Stimulated activated CD4-positive, alpha-beta T cell treated with anti-CD3 and anti-CD28 coated beads, Interleukin-2, amount 100 ng/mL, for 48 hours (primary cell): ENCODE measurements around the gene NUP98.
"Not testable (repeated sequence)": the region's sequence is repeated elsewhere in the genome, so short reads cannot be mapped to it uniquely, and the experiment has no call there.

Experiments used
- DNase-seq, 2 donors: peaks; one replicate each; pipeline ENCODE4 v3.0.0-alpha.2; 2020

NUP98 gene

DNA sequence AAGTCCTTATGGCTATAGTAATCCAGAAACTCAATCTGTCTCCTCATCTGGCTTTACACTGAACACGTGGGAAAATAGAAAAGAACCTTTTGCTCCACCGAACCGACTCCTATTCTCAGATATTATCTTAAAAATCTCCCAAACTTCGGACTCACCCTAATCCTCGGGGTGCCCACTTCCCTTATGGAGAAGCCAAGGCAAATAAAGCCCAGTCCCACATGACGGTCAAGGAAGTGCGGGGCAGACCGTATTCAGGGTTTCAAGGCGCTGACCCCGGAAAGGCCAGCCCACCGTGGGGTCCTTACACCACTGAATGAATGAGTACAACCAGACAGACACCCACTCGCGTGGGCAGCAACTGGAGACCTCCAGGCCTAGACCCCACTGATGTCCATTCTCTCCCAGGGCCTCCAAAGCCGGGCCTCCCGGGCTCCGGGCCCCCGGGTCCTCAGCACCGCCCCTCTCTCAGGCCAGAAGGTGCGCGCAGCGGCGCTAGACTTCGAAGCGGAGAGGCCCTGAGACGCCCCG lies 489 bp downstream of the NUP98 start:
- no peak for DNase-seq

DNA sequence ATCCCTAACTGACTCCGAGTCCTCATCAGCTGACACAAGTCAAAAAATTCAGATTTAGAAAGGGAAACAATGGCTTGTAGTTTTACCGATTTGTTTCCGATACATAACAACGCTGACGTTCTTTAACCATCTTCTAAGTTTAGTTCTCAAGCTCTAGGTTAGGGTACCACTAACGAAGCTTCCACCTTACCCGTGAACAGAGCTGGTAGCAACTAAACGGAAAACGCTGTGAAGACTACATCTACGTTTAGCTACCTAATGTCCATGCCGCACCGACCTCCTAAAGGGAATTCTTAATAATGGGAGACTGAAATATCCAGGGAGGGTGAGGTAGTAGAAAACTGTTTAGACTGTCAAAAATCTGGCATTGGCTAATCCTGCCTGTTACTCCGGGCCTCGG lies 1.0 kb downstream of the NUP98 start:
- DNase-seq: no peak

DNA sequence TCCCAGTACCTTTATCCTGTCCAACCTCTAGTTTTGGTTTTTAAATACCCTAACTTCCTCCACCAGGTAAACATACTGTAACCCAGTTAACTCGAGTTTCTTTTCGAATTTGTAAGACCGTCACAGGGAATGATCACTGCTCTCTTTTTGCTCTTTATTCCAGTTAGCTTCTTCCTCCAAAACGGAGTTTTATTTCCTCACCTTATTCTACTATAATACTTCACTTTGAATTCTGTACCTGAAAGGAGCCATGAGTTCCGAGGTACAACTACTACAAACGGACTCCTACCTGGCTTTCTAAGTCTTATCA lies 1.4 kb downstream of the NUP98 start:
- DNase-seq: no peak

DNA sequence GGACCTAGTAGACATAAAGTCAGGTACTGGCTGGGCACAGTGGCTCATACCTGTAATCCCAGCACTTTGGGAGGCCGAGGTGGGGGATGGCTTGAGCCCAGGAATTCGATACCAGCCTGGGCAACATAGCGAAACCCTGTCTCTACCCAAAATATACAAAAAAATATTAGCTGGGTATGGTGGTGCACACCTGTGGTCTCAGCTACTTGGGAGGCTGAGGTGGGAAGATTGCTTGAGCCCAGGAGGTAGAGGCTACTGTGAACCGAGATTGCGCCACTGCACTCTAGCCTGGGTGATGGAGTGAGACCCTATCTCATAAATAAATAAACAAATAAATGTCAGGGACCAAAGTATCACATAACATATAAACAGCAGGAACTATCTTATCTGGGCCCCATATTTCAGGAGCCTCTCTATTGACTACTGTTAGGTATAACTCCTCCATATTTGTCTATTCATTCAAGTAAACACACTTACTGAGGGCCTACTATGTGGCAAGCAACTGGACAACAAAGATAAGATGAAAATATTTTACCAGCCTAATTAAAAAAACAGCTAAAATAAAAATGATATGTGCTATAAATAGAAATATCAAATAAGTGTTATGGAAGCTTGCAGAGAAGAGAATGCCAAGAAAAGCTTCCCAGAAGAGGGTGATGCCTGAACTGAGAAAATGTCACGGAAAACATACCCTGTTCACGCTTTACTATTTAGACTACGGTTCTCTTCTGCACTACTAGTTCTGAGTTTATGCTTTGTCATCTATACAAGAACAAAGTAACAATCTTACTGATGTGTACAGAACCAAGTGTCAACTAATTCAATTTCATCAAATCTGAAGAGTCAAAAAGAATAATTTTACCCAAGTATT lies 2.0 kb downstream of the NUP98 start:
- DNase-seq: no peak

DNA sequence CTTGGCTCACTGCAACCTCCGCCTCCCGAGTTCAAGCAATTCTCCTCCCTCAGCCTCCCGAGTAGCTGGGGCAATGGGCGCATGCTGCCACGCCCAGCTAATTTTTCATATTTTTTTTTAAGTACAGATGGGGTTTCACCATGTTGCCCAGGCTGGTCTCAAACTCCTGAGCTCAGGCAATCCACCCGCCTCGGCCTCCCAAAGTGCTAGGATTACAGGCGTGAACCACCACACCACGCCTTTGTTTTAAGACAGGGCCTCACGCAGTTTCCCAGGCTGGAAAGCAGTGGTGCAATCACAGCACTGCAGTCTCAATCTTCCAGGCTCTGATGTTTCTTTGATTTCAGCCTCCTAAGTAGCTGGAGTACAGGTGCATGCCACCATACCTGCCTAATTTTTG lies 3.0 kb downstream of the NUP98 start:
- not testable (repeated sequence) for DNase-seq

DNA sequence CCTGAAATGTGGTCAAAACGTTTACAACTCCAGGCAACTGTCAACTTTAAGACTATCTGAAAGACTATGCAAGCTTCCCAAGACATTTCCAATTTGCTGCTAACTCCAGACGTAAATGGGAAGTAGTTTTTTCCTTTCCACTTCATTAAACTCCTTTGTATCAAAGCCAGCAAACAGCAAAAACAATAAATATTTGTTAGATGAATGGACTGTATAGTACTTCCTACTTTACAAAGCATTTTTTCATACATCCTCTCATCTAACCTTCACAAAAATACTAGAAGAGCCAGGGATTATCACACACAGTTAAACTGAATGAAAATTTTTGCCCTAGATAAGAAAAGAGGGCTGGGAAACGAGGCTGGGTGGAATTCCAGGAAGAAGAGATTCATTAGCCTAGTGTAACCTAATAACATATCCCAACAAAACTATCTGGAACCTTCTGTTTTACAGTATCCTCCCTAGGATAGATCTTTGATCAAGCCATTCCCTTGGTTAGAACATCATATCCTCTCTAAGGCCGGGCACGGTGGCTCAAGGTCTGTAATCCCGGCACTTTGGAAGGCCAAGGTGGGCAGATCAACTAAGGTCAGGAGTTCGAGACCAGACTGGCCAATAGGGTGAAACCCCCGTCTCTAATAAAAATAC lies 10.4 kb downstream of the NUP98 start:
- no peak for DNase-seq

DNA sequence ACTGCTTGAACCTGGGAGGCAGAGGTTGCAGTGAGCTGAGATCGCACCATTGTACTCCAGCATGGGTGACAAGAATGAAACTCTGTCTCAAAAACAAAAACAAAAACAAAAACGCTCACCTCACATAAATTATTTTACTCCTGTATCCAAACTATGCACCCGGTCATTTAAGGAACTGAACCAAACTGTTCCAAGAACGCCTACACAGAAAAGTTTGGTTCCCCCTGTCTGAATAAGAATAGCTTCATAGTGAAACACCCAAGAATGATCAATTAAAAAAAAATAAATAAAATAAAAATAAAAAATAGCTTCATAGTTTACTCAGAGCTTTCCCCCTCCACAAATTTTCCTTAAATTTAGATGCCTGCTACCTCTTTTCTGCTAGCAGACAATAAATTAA lies 13.7 kb downstream of the NUP98 start:
- DNase-seq: no peak

DNA sequence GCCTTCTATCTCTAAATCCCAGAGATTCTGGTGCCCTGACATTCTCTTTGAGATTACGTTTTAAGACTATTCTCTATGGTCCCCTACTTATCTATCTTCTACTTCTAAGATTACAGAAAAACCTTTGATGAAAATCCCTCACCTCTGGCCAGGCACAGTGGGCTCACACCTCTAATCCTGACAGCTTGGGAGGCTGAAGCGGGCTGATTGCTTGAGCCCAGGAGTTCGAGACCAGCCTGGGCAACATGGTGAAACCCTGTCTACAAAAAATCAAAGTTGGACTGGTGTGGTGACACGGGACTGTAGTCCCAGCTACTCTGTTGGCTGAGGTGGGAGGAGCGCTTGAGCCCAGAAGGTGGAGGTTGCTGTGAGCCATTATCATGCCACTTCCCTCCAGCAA lies 14.4 kb downstream of the NUP98 start:
- DNase-seq: no peak

DNA sequence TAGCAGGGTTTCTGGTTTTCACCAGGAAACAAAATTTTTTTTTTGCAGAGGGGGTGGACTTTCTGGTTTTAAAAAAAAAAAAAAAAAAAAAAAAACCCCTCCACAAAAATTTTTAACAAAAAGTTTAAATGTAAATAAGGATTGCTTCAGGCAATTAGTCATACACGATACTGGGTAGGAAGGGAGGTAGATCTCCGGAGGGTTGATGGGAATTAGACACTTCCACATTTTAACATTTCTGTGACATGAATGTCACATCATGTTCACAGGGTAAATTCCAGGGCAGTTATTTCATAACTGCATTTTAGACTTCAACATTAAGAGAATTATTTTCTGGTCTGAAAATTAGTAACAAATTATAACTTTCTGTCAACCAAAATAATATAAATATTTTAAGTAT lies 15.9 kb downstream of the NUP98 start:
- DNase-seq: no peak

DNA sequence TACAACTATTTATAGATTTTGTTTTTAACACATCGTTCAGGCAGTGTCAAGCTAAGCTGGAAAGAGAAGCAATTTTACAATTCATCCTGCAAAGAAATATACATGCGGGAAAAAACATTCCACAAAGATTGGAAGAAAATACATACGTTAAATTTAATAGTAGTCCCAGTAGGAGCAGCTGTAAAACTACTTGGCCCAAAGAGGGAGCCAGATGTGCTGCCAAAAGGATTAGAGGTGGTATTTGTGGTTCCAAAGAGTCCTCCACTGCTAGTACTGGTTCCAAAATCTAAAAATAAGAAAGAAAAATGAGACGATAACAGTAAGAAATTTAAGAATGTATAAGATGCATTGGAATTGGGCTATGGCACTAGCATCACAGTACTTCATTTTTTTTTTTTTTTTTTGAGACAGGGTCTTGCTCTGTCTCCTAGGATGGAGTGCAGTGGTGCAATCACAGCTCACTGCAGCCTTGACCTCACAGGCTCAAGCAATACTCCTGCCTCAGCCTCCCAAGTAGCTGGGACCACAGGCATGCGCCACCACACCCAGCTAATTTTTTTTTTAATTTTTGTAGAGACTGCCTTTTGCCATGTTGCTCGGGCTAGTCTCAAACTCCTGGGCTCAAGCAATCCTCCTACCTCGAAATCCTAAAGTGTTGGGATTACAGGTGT lies 21.5 kb downstream of the NUP98 start:
- no peak for DNase-seq

DNA sequence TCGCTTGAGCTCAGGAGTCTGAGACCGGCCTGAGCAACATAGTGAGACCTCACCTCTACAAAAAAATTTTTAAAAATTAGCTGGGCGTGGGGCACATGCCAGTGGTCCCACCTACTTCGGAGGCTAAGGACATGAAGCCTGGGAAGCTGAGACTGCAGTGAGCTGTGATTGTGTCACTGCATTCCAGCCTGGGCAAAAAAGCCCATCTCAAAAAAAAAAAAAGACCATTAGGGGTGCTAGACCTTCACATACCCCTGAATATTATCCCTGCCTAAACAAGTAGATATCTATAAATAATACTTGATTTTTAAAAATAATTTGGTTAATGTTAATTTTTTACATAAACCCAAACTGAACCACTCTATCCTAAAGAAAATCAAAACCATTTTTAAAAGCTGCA lies 24.2 kb downstream of the NUP98 start:
- DNase-seq: no peak

DNA sequence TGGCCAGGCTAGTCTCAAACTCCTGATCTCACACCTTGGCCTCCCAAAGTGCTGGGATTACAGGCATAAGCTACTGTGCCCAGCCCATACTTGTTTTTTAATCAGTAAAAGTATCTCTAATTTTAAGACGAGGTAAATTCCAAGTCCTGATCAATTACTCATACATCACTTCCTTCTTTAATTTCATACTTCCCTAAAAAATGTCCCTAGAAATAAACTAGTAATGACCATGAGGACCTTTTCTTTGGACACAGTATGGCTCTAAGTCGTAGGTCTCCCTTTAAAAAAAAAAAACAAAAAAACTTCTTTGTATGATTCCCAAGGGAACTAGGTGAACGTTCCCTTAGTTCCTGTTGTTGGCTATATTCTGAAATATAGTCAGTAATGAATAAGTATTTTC lies 29.8 kb downstream of the NUP98 start:
- DNase-seq: no peak

DNA sequence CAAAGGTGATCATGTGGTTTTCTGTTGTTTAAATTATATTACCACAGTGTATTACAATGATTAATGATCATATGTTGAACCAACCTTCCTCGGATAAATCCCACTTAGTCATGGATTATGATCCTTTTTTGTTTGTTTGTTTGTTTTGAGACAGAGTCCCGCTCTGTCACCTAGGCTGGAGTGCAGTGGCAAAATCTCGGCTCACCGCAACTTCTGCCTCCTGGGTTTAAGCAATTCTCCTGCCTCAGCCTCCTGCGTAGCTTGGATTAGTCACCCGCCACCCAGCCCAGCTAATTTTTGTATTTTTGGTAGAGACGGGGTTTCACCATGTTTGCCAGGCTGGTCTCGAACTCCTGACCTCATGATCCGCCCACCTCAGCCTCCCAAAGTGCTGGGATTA lies 30.5 kb downstream of the NUP98 start:
- DNase-seq: not testable (repeated sequence)

DNA sequence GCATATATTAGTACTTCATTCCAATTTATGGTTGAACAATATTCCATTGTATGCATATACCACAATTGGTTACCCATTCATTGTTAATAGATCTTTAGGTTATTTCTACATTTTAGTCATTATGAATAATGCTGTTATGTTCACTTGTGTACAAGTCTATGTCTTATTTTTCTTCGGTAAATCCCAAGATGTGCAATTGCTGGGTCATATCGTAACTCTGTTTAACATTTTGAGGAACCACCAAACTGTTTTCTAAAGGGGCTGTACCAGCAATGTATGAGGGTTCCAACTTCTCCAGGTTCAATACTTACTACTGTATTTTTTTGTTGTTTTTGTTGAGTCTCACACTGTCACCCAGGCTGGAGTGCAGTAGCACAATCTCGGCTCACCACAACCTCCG lies 33.1 kb downstream of the NUP98 start:
- DNase-seq: no peak

DNA sequence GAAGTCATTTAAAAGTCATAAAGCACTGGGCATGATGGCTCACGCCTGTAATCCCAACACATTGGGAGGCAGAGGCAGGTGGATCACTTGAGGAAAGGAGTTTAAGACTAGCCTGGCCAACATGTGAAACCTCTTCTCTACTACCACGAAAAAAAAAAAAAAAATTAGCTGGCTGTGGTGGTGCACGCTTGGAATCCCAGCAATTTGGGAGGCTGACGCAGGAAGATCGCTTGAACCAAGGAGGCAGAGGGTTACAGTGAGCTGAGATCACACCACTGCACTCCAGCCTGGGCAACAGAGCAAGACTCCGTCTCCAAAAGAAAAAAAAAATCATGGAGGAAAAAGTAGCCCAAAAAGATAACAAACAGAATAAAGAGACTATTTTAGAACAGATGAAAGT lies 42.2 kb downstream of the NUP98 start:
- DNase-seq: no peak

DNA sequence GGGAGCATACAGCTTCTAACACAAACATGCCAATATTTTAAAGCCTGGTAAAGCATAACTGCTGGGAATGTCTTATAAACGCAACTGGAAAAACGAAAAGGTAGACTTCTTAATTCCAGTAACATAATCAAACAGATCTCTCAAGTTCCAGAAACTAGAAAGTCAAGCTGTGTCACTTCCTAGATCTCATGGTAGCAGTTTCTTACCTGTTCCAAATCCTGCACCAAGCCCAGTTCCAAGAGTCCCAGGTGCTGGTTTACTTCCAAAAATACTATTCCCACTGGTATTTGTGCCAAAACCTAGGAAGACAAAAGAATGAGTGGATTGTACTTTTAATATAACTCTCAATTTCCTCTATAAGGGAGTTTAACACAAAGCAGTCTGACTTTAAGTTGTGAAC lies 44.2 kb downstream of the NUP98 start:
- no peak for DNase-seq

DNA sequence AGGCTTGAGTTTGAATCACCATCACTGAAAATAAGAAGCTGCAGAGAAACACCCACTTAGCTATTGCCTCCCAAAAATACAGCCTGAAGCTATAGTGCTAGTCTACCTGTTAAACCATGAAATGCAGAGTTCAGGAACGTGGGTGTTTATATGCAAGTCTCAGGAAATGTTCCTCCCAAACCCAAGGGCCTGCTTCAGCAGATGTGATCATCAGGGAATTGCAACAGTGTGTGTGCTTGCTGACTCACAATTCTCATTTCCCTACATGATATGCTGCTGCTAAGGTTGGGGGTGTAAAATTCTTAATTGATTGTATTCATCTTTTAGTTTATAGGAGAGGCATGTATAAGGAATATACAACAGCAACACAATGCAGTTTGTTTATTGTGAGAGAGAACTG lies 49.6 kb downstream of the NUP98 start:
- no peak for DNase-seq

DNA sequence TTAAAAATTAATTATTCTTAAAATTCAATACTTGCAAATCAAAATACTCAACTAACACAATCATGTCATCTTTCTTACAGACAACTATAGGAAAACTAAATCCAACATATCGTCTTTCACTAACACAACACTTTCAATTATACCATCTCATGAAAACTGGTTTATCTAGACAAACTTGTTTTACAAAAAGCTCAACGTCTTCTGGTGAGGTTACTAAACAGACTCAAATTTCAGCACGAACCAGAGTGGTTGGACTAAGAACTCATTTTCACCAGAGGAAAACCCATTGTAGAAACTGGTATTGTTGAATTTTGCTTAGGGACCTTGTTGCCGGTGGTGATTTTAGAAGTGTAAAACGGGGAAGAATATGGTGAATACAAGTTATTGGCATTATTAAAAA lies 52.2 kb downstream of the NUP98 start:
- DNase-seq: no peak

DNA sequence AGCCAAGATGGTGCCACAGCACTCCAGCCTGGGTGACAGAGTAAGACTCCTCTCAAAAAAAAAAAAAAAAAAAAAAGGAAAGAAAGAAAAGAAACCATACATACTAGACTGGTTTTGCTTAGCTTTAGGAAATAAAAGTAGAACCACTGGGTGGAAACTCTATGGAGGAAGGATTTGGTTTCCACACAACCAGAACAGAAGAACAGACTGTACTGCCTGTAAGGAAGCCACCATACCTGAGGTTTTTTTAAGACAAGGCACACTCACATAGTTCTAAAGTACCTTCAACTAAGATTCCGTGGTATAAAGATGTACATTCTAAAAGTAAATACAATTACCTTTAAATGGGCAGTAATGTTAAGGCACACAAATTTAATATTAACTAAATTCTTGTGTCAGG lies 58.6 kb downstream of the NUP98 start:
- no peak for DNase-seq

DNA sequence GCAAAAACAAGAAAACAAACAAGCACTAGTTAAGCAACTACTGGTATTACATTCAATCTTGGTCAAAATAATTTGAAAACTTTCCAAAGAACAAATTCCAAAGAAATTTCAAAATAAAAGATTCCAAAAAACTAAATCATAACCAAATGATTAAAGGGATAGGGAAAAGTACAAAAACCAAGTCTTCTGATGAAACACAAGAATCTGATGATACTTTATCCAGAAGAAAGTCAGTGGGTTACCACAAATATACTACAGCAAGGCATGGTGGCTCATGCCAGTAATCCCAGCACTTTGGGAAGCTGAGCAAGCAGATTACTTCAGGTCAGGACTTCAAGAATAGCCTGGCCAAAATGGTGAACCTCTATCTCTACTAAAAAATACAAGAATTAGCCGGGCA lies 59.1 kb downstream of the NUP98 start:
- DNase-seq: no peak

DNA sequence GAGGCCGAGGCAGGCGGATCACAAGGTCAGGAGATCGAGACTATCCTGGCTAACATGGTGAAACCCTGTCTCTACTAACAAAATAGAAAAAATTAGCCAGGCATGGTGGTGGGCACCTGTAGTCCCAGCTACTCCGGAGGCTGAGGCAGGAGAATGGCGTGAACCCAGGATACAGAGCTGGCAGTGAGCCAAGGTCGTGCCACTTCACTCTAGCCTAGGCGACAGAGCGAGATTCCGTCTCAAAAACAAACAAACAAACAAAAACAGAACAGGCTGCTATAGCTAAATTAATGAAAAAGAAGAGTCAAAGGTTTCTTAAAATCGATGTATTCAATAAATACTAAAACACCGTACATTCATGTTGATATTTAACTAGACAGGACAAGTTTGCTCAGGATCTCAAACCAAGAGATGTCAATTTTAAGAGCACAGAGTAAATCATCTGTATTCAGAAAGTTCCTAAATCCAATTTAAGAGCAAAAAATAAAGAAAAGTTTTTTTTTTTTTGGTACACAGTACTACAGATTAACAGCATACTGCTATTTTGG lies 59.9 kb downstream of the NUP98 start:
- no peak for DNase-seq

DNA sequence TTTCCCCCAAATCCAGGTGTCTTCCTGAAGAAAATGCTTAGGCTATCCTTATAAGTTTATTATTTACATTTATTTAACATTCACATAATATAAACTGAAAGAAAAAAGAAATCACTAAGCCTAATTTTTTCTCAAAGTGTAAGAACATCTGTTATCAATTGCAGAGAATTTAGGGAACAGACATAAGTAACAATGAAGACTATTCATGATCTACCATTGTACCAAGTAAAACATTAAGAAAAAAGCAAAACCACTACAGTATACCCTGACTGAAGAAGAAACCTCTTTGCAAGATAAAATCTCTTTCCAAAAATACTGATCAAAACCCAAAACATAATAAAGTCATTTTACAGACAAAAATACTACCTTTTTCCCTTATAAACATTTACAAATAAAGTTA lies 60.5 kb downstream of the NUP98 start:
- no peak for DNase-seq

DNA sequence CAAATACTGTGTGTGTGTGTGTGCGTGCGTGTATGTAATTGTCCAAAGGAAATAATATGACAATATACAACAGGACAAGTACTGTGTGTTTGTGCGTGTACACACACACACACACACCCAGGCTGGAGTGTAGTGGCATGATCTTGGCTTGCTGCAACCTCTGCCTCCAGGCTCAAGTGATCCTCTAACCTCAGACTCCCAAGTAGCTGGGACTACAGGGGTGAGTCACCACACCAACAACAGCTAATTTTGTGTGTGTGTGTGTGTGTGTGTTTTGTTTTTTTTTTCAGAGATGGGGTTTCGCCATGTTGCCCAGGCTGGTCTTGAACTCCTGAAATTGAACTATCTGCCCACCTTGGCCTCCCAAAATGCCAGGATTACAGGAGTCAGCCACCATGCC lies 61.5 kb downstream of the NUP98 start:
- no peak for DNase-seq
